GM18951 (cell line): ENCODE measurements around the gene CACNA2D3.

ENCODE experiments used
- POLR2A ChIP-seq: IDR thresholded peaks from 4 replicates; pipeline ENCODE4 v1.6.1; 2011; ENCODE audit warnings: mild to moderate bottlenecking; ENCODE audit not compliant: insufficient read length, insufficient read depth; ENCODE audit errors: extremely low read depth
- in situ Hi-C: fragments of 300-500 bp; cut with MboI; formaldehyde crosslinking; loops from one replicate; pipeline ENCODE4 v1.12.0; 2022; ENCODE audit warnings: low sequenced_read_pairs, mixed read lengths, inconsistent platforms; ENCODE audit not compliant: unreplicated experiment

The CACNA2D3 gene

GRCh38 chr3:54567949-54568348 lies 445.6 kb downstream of the CACNA2D3 start:
- in situ Hi-C loops = no loop called here
- no peak for TF ChIP-seq POLR2A

- in situ Hi-C loops = no loop called here
- TF ChIP-seq POLR2A = no peak
Measured at GRCh38 chr3:54570008-54570407, 447.7 kb downstream of the CACNA2D3 start.

GRCh38 chr3:54572197-54572895 lies 450.0 kb downstream of the CACNA2D3 start:
- TF ChIP-seq POLR2A = no peak
- in situ Hi-C loops = no loop called here

DNA sequence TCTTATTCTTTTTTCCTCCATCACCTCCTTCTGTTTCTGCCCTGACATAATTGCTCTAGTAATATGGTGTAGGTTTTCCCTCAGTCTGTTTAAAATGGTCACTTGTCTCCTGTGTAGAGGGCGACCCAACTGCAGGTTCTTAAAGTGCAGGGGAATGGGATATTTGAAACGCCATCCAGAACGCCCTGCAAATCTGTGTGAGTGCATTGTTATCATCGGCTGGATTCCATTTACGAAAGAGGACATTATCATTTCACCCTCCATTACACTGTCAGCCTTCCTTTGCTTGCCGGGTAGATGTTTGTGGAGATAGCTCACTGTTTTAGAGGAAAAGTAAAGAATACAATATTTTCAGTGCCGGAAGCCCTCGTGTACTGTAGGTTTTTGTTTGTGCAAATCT lies 451.5 kb downstream of the CACNA2D3 start:
- TF ChIP-seq POLR2A = no peak
- in situ Hi-C loops = no loop called here

GRCh38 chr3:54574906-54575617 lies 452.7 kb downstream of the CACNA2D3 start:
- no peak for TF ChIP-seq POLR2A
- in situ Hi-C loops = no loop called here

DNA sequence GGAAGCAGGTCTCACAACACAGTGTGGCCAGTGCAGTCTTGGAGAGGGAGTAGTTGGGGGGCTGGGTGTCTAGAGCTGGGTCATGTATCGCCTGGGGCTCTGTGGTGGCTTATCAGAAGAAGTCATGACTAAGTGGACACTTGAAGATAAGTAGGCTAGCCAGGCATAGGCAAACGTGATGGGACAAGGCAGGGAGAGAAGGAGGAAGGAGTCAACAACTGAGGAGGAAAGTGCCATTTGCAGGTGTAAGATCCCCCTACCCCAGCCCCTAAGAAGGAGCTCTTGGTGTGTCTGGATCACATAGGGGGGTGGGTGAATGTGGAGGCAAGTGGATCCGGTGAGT lies 453.2 kb downstream of the CACNA2D3 start:
- no peak for TF ChIP-seq POLR2A
- in situ Hi-C loops = no loop called here

- in situ Hi-C loops = no loop called here
- TF ChIP-seq POLR2A = no peak
Measured at GRCh38 chr3:54577313-54577712, 455.0 kb downstream of the CACNA2D3 start.

- no peak for TF ChIP-seq POLR2A
- in situ Hi-C loops = no loop called here
Measured at GRCh38 chr3:54578417-54578816, 456.1 kb downstream of the CACNA2D3 start.

DNA sequence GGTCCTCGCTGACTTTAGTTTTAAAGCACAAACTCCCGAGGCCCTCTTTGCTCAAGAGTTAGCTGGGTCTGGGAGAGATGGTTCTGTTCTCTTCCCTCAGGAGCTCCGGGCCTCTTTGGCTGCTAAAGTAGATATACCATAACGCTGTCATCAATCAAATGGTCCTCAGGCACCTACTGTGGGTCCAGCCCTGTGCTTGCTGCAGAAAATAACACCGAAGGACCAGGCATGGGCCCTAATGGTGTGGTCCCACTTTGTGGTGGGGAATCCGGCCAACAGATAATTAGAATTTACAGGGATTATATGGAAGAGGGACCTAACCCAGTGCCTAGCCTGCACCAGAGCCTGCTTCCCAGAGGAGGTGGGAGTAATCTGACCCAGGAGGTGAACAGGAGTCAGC lies 458.1 kb downstream of the CACNA2D3 start:
- in situ Hi-C loops = no loop called here
- TF ChIP-seq POLR2A = no peak

GRCh38 chr3:54582424-54582823 lies 460.1 kb downstream of the CACNA2D3 start:
- in situ Hi-C loops = no loop called here
- TF ChIP-seq POLR2A = no peak

GRCh38 chr3:54591157-54591556 lies 468.8 kb downstream of the CACNA2D3 start:
- in situ Hi-C loops = no loop called here
- TF ChIP-seq POLR2A = no peak

DNA sequence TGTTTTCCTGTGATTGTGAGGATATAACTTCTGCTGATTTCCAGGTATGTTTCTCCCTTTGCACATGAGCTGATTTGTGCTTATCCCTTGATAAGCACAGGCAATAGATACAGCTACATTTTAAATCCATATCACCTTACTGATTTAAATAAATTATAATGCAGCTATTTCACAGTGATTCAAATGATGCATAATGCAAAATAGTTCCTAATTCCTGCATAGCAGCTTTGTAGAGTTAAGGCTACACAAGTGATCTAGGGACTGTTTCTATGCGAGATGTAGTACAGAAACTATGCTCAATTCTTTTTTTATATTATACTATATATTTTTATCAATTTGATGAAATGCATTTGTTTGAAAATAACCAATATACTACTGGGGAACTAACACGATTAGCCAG lies 471.3 kb downstream of the CACNA2D3 start:
- TF ChIP-seq POLR2A = no peak
- in situ Hi-C loops = no loop called here

- no peak for TF ChIP-seq POLR2A
- in situ Hi-C loops = no loop called here
Measured at GRCh38 chr3:54596087-54596486, 473.7 kb downstream of the CACNA2D3 start.

GRCh38 chr3:54599716-54600115 lies 477.4 kb downstream of the CACNA2D3 start:
- TF ChIP-seq POLR2A = no peak
- in situ Hi-C loops = no loop called here
